ENCODE measurements around the gene NOP56.

The NOP56 gene

DNA sequence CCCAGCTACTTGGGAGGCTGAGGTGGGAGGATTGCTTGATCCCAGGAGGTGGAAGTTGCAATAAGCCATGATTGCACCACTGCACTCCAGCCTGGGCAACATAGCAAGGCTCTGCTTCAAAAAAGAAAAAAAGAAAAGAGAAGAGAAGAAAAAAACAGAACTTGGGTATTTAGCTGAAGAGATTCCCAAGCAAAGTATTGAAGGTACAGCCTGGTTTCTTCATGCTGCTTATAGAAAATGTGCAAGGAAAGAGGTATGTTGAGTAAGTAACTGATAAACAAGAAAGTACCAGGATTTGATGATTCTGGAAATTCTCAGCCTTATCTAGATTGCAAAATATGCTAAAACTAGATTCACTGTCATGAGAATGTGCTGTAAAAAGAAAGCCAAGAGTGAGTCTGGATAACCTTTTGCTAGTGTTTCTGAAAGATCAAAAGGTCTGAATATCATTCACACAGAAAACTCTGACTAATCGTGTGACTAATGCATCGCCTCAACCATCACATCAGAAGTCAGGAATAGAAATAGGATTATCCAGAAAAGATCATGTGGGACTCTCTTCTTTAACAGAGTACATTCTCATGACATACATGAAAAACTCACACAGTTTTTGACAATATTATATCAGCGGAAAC lies 32.4 kb upstream of the NOP56 start:
- H3K79me2 ChIP-seq (ENCODE audit: insufficient read depth, low read length), result no peaks in the 10 kb centered on the region
- no peaks in the 10 kb centered on the region; the same call in 1 of the 2 replicates for H4K20me1 ChIP-seq (ENCODE audit: insufficient read depth, low read length)
- no peak overlapping the region for H3K27ac ChIP-seq (ENCODE audit: low read length)
- H3K9me3 ChIP-seq (ENCODE audit: insufficient read depth, low read length, severe bottlenecking), result no peaks in the 10 kb centered on the region
- H2AFZ ChIP-seq (ENCODE audit: low read depth, low read length), result no peak overlapping the region
- no peak overlapping the region for H3K4me3 ChIP-seq (ENCODE audit: low read depth in 1 of 2, low read length in 2 of 2)
- DNase-seq, result no peak
- H3K4me2 ChIP-seq (ENCODE audit: insufficient read depth, low read length), result no peak overlapping the region
- ATAC-seq (ENCODE audit: insufficient read depth, low read depth), result no peak
- no peaks in the 10 kb centered on the region for H3K36me3 ChIP-seq (ENCODE audit: insufficient read depth, low read length)
- no peak overlapping the region for H3K9ac ChIP-seq (ENCODE audit: low read depth, low read length)
- no peaks in the 10 kb centered on the region for H3K4me1 ChIP-seq (ENCODE audit: insufficient read depth, low read length)
- no peak for TF ChIP-seq EZH2 (IDR thresholded peaks at IDR 0.05; ENCODE audit: borderline replicate concordance, low read depth, low read length, severe bottlenecking)
- TF ChIP-seq, protein P1, sequence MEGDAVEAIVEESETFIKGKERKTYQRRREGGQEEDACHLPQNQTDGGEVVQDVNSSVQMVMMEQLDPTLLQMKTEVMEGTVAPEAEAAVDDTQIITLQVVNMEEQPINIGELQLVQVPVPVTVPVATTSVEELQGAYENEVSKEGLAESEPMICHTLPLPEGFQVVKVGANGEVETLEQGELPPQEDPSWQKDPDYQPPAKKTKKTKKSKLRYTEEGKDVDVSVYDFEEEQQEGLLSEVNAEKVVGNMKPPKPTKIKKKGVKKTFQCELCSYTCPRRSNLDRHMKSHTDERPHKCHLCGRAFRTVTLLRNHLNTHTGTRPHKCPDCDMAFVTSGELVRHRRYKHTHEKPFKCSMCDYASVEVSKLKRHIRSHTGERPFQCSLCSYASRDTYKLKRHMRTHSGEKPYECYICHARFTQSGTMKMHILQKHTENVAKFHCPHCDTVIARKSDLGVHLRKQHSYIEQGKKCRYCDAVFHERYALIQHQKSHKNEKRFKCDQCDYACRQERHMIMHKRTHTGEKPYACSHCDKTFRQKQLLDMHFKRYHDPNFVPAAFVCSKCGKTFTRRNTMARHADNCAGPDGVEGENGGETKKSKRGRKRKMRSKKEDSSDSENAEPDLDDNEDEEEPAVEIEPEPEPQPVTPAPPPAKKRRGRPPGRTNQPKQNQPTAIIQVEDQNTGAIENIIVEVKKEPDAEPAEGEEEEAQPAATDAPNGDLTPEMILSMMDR (IDR thresholded peaks at IDR 0.05; ENCODE audit: borderline replicate concordance, extremely low read depth, low read length, poor library complexity, severe bottlenecking), result no peak
- peaks cover 30% of the 10 kb centered on the region for H3K27me3 ChIP-seq (ENCODE audit: insufficient read depth, low read length, poor library complexity)

GRCh38 chr20:2624190-2624589 lies 28.2 kb upstream of the NOP56 start:
- no peaks in the 10 kb centered on the region for H4K20me1 ChIP-seq (ENCODE audit: insufficient read depth, low read length)
- H3K4me3 ChIP-seq (ENCODE audit: low read depth in 1 of 2, low read length in 2 of 2), result no peak overlapping the region
- H3K4me1 ChIP-seq (ENCODE audit: insufficient read depth, low read length), result no peaks in the 10 kb centered on the region
- no peak overlapping the region for H3K4me2 ChIP-seq (ENCODE audit: insufficient read depth, low read length)
- TF ChIP-seq, protein P1 (IDR thresholded peaks at IDR 0.05; ENCODE audit: borderline replicate concordance, extremely low read depth, low read length, poor library complexity, severe bottlenecking), result no peak
- no peak for TF ChIP-seq EZH2 (IDR thresholded peaks at IDR 0.05; ENCODE audit: borderline replicate concordance, low read depth, low read length, severe bottlenecking)
- no peaks in the 10 kb centered on the region for H3K36me3 ChIP-seq (ENCODE audit: insufficient read depth, low read length)
- H3K9me3 ChIP-seq (ENCODE audit: insufficient read depth, low read length, severe bottlenecking), result no peaks in the 10 kb centered on the region
- DNase-seq (no peak), ATAC-seq (ENCODE audit: insufficient read depth, low read depth) (no peak)
- H3K79me2 ChIP-seq (ENCODE audit: insufficient read depth, low read length), result no peaks in the 10 kb centered on the region
- no peak overlapping the region for H2AFZ ChIP-seq (ENCODE audit: low read depth, low read length)
- no peak overlapping the region for H3K27ac ChIP-seq (ENCODE audit: low read length)
- H3K27me3 ChIP-seq (ENCODE audit: insufficient read depth, low read length, poor library complexity), result peaks cover 13% of the 10 kb centered on the region
- H3K9ac ChIP-seq (ENCODE audit: low read depth, low read length), result no peak overlapping the region

DNA sequence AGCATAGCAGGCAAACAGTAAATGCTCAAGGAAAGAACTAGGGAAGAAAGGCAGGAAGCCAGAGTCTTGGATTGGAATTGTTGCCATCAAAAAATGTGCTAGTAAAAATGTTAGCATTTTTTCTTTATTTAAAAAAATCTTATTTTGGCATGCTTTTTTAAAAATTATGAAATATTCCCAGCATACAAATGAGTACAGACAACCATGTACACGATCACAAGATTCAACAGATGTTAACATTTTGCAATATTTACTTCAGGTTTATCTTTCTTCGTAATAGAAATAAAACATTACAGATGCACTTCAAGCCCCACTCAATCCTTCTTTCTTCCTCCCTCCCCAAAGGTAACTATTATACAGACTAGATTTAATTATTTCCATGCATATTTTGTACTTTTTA lies 27.4 kb upstream of the NOP56 start:
- Histone ChIP-seq H3K27ac (ENCODE audit: low read length) (no peak overlapping the region), H3K9me3 (ENCODE audit: insufficient read depth, low read length, severe bottlenecking) (no peaks in the 10 kb centered on the region), H2AFZ (ENCODE audit: low read depth, low read length) (no peak overlapping the region), H3K4me1 (ENCODE audit: insufficient read depth, low read length) (no peaks in the 10 kb centered on the region), H3K4me2 (ENCODE audit: insufficient read depth, low read length) (no peak overlapping the region), H3K27me3 (ENCODE audit: insufficient read depth, low read length, poor library complexity) (peaks cover 15% of the 10 kb centered on the region), H4K20me1 (ENCODE audit: insufficient read depth, low read length) (no peaks in the 10 kb centered on the region), H3K36me3 (ENCODE audit: insufficient read depth, low read length) (no peaks in the 10 kb centered on the region), H3K4me3 (ENCODE audit: low read depth in 1 of 2, low read length in 2 of 2) (no peak overlapping the region), H3K9ac (ENCODE audit: low read depth, low read length) (no peak overlapping the region), H3K79me2 (ENCODE audit: insufficient read depth, low read length) (no peaks in the 10 kb centered on the region)
- ATAC-seq (ENCODE audit: insufficient read depth, low read depth) (no peak), DNase-seq (no peak)
- TF ChIP-seq EZH2 (IDR thresholded peaks at IDR 0.05; ENCODE audit: borderline replicate concordance, low read depth, low read length, severe bottlenecking), result no peak
- TF ChIP-seq, protein P1 (IDR thresholded peaks at IDR 0.05; ENCODE audit: borderline replicate concordance, extremely low read depth, low read length, poor library complexity, severe bottlenecking), result no peak
